Measurements from ENCODE around the gene TSR3. TPM values are rescaled to one million over a fixed set of nuclear protein-coding genes. Genes with fewer than 3 reads are reported as not detected.

The TSR3 gene
- total RNA-seq, 2 donors from 2014 or later: 39.6 to 74.4 TPM

DNA sequence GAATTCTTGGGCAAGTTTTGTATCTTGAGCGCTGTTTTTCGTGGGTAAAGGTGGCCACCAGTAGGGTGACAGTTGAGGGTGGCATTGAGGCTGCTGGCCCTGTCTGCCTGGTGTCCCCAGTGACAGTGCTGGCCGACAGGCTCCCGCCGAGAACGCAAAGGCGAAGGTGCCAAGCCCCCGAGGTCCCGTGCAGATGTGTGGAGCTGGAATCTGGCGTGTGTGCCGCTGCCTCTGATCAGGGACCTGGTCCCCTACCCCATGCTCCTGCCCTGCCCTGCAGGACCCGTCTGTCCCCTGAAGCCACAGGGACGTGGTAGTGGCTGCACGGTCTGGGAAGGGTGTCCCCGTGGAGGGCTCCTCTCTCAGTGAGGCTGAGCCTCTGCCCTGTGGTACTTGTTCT, 38.8 kb downstream of the TSR3 start:
- no peak for DNase-seq
- H3K36me3 ChIP-seq: peaks cover 13% of the 10 kb centered on the region
- H3K9ac ChIP-seq (ENCODE audit: low read depth in 2 of 2, low read length in 2 of 2): no peak overlapping the region
- H3K27me3 ChIP-seq: no peaks in the 10 kb centered on the region
- intact Hi-C loops (cut with DNase I): no loop called here
- peaks cover 11% of the 10 kb centered on the region for H3K4me1 ChIP-seq
- TF ChIP-seq, protein P1, sequence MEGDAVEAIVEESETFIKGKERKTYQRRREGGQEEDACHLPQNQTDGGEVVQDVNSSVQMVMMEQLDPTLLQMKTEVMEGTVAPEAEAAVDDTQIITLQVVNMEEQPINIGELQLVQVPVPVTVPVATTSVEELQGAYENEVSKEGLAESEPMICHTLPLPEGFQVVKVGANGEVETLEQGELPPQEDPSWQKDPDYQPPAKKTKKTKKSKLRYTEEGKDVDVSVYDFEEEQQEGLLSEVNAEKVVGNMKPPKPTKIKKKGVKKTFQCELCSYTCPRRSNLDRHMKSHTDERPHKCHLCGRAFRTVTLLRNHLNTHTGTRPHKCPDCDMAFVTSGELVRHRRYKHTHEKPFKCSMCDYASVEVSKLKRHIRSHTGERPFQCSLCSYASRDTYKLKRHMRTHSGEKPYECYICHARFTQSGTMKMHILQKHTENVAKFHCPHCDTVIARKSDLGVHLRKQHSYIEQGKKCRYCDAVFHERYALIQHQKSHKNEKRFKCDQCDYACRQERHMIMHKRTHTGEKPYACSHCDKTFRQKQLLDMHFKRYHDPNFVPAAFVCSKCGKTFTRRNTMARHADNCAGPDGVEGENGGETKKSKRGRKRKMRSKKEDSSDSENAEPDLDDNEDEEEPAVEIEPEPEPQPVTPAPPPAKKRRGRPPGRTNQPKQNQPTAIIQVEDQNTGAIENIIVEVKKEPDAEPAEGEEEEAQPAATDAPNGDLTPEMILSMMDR (IDR thresholded peaks at IDR 0.05): no peak
- H3K9me3 ChIP-seq: no peaks in the 10 kb centered on the region
- H3K27ac ChIP-seq: no peak overlapping the region
- no peak overlapping the region for H3K4me3 ChIP-seq

DNA sequence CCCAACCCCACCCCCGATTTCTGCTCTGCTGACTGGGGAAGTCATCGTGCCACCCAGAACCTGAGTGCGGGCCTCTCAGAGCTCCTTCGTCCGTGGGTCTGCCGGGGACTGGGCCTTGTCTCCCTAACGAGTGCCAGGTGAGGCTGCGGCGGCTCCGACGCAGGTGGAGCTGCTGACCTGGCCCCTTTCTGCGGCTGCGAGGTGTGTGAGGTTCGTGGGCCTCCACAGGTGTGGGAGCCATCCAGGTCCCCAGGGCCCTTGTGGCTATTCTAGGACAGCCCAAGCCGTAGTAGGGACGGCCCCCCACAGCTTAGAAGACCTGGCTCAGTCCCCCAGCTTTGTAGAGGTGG, 39.2 kb downstream of the TSR3 start:
- DNase-seq: no peak
- TF ChIP-seq, protein P1 (IDR thresholded peaks at IDR 0.05): no peak
- H3K36me3 ChIP-seq: peaks cover 8% of the 10 kb centered on the region
- no peak overlapping the region for H3K9ac ChIP-seq (ENCODE audit: low read depth in 2 of 2, low read length in 2 of 2)
- H3K4me1 ChIP-seq: peaks cover 11% of the 10 kb centered on the region
- no peak overlapping the region for H3K4me3 ChIP-seq
- no peaks in the 10 kb centered on the region for H3K9me3 ChIP-seq
- H3K27me3 ChIP-seq: no peaks in the 10 kb centered on the region
- no peak overlapping the region for H3K27ac ChIP-seq
- intact Hi-C loops (cut with DNase I): no loop called here

DNA sequence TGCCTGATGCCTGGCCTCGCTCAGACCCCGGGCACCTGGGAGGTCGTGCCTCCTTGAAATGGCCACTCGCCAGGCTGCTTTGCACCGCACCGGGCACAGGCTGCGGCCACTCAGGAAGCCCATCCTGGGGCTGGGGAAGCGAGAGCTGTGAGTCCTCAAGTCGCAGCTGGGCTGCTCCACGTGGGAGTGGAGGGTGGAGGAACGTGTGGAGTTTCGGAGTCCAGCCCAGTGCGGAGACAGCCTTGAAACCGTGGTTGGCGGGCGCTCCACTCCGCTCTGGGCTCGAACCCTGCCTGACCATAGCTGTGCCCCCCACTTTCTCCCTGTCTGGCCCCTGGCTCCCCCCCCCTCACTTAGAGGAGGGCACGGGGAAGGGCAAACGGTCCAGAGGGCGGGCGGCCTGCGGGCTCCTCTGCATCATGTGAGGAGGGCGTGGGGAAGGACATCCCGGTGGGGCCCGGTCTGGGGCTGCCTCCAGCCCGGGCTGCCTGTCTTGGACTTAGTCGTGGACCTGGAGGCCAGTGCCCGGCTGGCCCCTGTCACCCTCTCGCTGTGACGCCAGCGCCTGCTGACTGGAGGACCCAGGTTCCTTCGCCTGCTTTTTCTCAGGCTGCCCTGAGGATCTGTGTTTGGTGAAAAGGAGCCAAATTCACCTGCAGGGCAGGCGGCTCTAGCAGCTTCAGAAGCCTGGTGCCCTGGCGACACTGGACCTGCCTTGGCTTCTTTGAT, 39.8 kb downstream of the TSR3 start:
- DNase-seq: no peak
- Histone ChIP-seq H3K9ac (ENCODE audit: low read depth in 2 of 2, low read length in 2 of 2) (peak overlapping the region; percentile 68 to 92), H3K4me1 (peaks cover 11% of the 10 kb centered on the region), H3K4me3 (peak overlapping the region; percentile 75), H3K27me3 (no peaks in the 10 kb centered on the region), H3K9me3 (no peaks in the 10 kb centered on the region), H3K36me3 (peaks cover 7% of the 10 kb centered on the region), H3K27ac (no peak overlapping the region)
- intact Hi-C loops (cut with DNase I): no loop called here
- TF ChIP-seq, protein P1 (IDR thresholded peaks at IDR 0.05): no peak

DNA sequence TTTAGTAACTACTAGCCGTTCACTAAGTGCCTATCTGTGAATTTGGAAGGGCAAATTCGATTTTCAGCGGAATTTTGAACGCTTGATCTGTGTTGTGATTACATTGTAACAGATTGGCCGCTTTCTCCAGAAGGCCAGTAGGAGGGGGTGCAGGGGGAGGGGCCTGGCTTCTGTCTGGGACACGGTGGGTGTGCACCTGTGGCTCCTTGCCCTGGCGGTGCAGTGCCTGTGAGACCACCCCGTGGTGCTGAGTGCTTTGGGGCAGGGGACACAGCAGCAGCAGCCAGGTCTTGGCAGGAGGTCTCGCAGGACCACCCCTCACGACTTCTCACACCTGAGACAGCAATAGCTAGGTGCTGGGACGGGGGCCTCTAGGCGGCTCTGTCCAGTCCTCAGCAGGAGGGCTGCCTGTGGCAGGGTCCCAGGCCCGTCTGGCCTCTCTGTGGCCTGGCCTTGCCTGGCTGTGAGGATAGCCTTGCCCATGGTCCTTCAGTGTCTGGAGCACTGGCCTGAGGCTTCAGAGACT, 40.4 kb downstream of the TSR3 start:
- H3K36me3 ChIP-seq: peaks cover 7% of the 10 kb centered on the region
- no peaks in the 10 kb centered on the region for H3K27me3 ChIP-seq
- peak overlapping the region; percentile 75 for H3K4me3 ChIP-seq
- H3K9ac ChIP-seq (ENCODE audit: low read depth in 2 of 2, low read length in 2 of 2): peak overlapping the region; percentile 68 to 92
- H3K4me1 ChIP-seq: peaks cover 11% of the 10 kb centered on the region
- H3K9me3 ChIP-seq: no peaks in the 10 kb centered on the region
- no peak overlapping the region for H3K27ac ChIP-seq
- intact Hi-C loops (cut with DNase I): no loop called here
- DNase-seq: no peak
- TF ChIP-seq, protein P1 (IDR thresholded peaks at IDR 0.05): no peak

DNA sequence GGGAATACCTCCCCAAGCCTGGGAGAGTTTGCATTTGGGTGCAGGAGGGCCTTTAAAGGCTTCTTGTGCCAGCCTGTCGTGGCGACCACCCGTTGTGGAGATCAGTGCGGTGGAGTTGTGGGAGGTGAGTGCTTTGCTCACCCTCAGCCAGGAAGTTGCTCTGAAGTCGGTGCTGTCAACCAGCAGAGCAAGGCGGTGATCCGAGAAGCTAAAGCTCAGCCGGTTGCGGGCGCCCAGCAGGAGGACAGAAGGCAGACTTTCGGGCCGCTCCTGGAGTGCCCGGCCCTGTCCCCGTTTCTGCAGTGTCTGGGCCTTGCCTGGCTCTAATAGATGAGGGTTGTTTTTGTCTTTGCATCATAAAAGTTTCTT, 40.9 kb downstream of the TSR3 start:
- intact Hi-C loops (cut with DNase I): no loop called here
- Histone ChIP-seq H3K27ac (no peak overlapping the region), H3K9me3 (no peaks in the 10 kb centered on the region), H3K27me3 (no peaks in the 10 kb centered on the region), H3K4me1 (peaks cover 11% of the 10 kb centered on the region), H3K4me3 (peak overlapping the region; percentile 75), H3K36me3 (peaks cover 5% of the 10 kb centered on the region), H3K9ac (ENCODE audit: low read depth in 2 of 2, low read length in 2 of 2) (peak overlapping the region; percentile 79 to 92)
- TF ChIP-seq, protein P1 (IDR thresholded peaks at IDR 0.05): no peak
- DNase-seq: no peak
